HG03460 (cell line): ENCODE measurements around the gene AAMDC.
"Not testable (repeated sequence)": the region's sequence is repeated elsewhere in the genome, so short reads cannot be mapped to it uniquely, and the experiment has no call there.

Experiments used
- ATAC-seq: cut with Tn5 transposase; IDR thresholded peaks from one replicate; pipeline ENCODE4 v1.9.1; 2021; ENCODE audit not compliant: unreplicated experiment

The AAMDC gene

GRCh38 chr11:77883775-77884174 lies 62.8 kb downstream of the AAMDC start:
- no peak for ATAC-seq

- no peak for ATAC-seq
Observed at GRCh38 chr11:77884186-77884828, 63.4 kb downstream of the AAMDC start.

- no peak for ATAC-seq
Observed at GRCh38 chr11:77884829-77885190, 63.9 kb downstream of the AAMDC start.

GRCh38 chr11:77886401-77886800 lies 65.5 kb downstream of the AAMDC start:
- no peak for ATAC-seq

GRCh38 chr11:77889045-77889444 lies 68.1 kb downstream of the AAMDC start:
- ATAC-seq: not testable (repeated sequence)

GRCh38 chr11:77890100-77890614 lies 69.2 kb downstream of the AAMDC start:
- not testable (repeated sequence) for ATAC-seq

GRCh38 chr11:77890619-77891056 lies 69.7 kb downstream of the AAMDC start:
- ATAC-seq: not testable (repeated sequence)

GRCh38 chr11:77891256-77891655 lies 70.3 kb downstream of the AAMDC start:
- not testable (repeated sequence) for ATAC-seq

GRCh38 chr11:77891703-77892102 lies 70.8 kb downstream of the AAMDC start:
- not testable (repeated sequence) for ATAC-seq

GRCh38 chr11:77894949-77895348 lies 74.0 kb downstream of the AAMDC start:
- ATAC-seq: not testable (repeated sequence)

GRCh38 chr11:77908835-77909234 lies 87.9 kb downstream of the AAMDC start:
- no peak for ATAC-seq

GRCh38 chr11:77909277-77909676 lies 88.3 kb downstream of the AAMDC start:
- no peak for ATAC-seq

GRCh38 chr11:77910828-77911227 lies 89.9 kb downstream of the AAMDC start:
- ATAC-seq: not testable (repeated sequence)

GRCh38 chr11:77913608-77914306 lies 92.8 kb downstream of the AAMDC start:
- ATAC-seq: not testable (repeated sequence)

- not testable (repeated sequence) for ATAC-seq
Observed at GRCh38 chr11:77914307-77914791, 93.4 kb downstream of the AAMDC start.

GRCh38 chr11:77917713-77918112 lies 96.8 kb downstream of the AAMDC start:
- ATAC-seq: not testable (repeated sequence)
